Measurements from ENCODE around the gene GLA.

Gene GLA

DNA sequence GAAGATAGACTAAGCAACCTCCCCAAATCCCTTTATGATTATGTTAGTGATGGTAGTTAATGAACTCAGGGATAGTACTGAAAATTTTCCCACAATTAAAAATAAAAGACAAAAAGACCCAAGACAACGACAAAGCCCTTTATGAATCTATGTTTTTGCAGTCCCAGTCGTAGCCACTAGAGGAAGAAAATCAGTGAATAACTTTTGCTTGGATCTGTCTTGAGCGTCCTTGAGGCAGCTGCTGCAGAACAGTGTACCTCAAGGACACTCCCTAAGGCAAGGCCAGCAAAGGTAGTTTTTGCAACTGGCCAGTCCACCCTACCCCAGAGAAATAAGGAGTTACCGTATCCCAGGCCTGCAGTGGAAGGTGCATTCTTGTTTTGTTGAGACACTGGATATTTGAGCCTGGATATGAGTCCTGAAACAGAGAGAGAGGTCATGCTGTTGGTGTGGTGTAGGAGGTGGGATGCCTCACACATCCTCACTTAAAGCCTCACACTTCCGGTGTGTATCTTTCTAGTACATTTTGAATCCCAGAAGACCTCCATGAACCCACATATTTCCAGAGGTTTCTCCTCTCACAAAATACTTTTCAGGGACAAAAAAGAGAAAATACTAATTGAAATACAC lies 50.4 kb downstream of the GLA start:
- peak; percentile 12 for DNase-seq (ENCODE audit: low read depth)

- DNase-seq (ENCODE audit: low read depth), result no peak
These were observed 58.5 kb downstream of the GLA start for GRCh38 chrX:101349193-101349562.

DNA sequence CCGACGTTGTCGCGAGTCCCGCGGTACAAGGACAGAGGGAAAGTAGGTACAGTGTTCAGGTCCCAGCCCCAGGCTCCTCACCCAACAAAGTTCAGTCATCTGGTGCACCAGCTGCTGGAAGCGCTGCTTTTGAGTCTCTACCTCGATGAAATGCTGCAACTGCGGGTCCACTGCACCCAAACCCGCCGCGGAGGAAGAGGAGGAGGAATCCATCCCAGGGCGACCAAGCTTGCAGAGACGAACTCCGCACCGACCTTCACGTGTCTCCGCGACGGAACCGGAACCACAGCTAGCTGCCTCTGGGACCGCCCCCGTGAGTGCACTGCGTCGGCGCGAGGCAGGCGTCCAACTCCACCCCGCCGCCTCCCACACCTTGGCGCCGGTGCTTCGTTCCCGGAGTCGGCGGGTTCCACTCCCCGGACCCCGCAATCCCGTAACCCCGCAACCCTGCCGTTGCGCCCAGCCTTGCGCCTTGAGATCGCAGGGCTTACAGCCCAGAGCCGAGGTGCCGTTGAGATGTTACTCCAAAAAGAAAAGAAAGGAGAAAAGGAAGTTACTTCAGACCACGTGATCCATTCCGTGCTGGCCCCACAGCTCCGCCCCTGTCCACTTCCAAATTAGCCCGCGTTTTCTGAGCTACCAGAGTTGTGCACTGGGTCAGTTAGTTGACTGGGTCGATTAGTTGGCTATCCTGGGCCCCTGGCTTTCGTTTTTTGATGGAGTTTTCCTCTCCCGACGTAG lies 59.1 kb downstream of the GLA start, which contains the start of gene TIMM8A:
TSS of gene TIMM8A (minus strand) at position 291 of the 741 bp plus-strand sequence. CDS start at position 213, 78 bp downstream.
- DNase-seq (ENCODE audit: low read depth), result peak; percentile 58

- DNase-seq (ENCODE audit: low read depth), result peak; percentile 48
These were observed 59.8 kb downstream of the GLA start for GRCh38 chrX:101347859-101348451.
